Ishikawa (cell line): ENCODE results near the gene CORO1C.

Experiments used
- CEBPB ChIP-seq: IDR thresholded peaks from 2 replicates; pipeline ENCODE4 v1.6.1; 2012
- CREB1 ChIP-seq: IDR thresholded peaks from 2 replicates; pipeline ENCODE4 v1.6.1; 2012; ENCODE audit warnings: low read depth
- EP300 ChIP-seq: IDR thresholded peaks from 2 replicates; pipeline ENCODE4 v1.6.1; 2012; ENCODE audit warnings: borderline replicate concordance
- NFIC ChIP-seq: IDR thresholded peaks from 2 replicates; pipeline ENCODE4 v1.6.1; 2012
- RAD21 ChIP-seq: IDR thresholded peaks from 2 replicates; pipeline ENCODE4 v1.6.1; 2012; ENCODE audit warnings: low read depth
- TAF1 ChIP-seq: IDR thresholded peaks from 2 replicates; pipeline ENCODE4 v1.6.1; 2012; ENCODE audit warnings: low read depth, mild to moderate bottlenecking
- TCF12 ChIP-seq: IDR thresholded peaks from 2 replicates; pipeline ENCODE4 v1.6.1; 2012; ENCODE audit warnings: low read depth
- TF ChIP-seq, protein P1 (sequence below): IDR thresholded peaks from 2 replicates; pipeline ENCODE4 v1.6.1; 2012
- TF ChIP-seq, protein P2 (sequence below): IDR thresholded peaks from 2 replicates; pipeline ENCODE4 v1.6.1; 2012; ENCODE audit warnings: low read depth, mild to moderate bottlenecking

DNA sequence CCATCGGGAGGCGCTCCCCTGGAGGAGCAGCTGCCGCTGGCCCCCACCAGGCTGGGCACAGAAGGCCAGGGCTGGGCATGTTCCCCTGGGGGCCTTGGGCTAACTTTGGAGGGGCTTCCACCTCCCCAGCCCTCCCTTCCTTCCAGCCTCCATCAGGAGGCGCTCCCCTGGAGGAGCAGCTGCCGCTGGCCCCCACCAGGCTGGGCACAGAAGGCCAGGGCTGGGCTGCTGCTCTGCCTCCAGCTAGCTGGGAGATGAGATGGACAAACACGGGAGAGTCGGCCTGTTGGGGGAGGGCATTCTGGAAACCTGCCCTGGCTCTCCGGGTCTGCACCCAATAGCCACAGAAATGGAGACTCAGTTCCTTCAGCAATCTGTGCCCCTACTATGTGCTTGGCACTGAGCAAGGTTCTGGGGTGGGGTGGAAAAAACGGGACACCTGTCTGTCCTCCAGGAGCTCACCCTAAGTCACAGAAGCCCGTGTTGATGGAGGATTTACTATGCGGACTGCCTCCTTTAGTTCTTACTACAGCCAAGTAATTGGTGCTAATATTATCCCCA, 39.0 kb upstream of the CORO1C start:
- TF ChIP-seq RAD21 (no peak), NFIC (no peak), TAF1 (no peak), EP300 (no peak), CREB1 (no peak), CEBPB (no peak), TCF12 (no peak)
- TF ChIP-seq, protein P1, sequence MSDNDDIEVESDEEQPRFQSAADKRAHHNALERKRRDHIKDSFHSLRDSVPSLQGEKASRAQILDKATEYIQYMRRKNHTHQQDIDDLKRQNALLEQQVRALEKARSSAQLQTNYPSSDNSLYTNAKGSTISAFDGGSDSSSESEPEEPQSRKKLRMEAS, result no peak
- TF ChIP-seq, protein P2, sequence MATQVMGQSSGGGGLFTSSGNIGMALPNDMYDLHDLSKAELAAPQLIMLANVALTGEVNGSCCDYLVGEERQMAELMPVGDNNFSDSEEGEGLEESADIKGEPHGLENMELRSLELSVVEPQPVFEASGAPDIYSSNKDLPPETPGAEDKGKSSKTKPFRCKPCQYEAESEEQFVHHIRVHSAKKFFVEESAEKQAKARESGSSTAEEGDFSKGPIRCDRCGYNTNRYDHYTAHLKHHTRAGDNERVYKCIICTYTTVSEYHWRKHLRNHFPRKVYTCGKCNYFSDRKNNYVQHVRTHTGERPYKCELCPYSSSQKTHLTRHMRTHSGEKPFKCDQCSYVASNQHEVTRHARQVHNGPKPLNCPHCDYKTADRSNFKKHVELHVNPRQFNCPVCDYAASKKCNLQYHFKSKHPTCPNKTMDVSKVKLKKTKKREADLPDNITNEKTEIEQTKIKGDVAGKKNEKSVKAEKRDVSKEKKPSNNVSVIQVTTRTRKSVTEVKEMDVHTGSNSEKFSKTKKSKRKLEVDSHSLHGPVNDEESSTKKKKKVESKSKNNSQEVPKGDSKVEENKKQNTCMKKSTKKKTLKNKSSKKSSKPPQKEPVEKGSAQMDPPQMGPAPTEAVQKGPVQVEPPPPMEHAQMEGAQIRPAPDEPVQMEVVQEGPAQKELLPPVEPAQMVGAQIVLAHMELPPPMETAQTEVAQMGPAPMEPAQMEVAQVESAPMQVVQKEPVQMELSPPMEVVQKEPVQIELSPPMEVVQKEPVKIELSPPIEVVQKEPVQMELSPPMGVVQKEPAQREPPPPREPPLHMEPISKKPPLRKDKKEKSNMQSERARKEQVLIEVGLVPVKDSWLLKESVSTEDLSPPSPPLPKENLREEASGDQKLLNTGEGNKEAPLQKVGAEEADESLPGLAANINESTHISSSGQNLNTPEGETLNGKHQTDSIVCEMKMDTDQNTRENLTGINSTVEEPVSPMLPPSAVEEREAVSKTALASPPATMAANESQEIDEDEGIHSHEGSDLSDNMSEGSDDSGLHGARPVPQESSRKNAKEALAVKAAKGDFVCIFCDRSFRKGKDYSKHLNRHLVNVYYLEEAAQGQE, result no peak
